ENCODE data around the gene RAB6B. TPM values are rescaled to one million over a fixed set of nuclear protein-coding genes. Genes with fewer than 3 reads are reported as not detected.

Gene RAB6B
- total RNA-seq, 1 experiment from 2014 or later: 1.4 TPM

- no peaks in the 10 kb centered on the region for H3K9me3 ChIP-seq (replicated peaks)
- no peak overlapping the region for H3K27ac ChIP-seq
- H3K27me3 ChIP-seq: no peaks in the 10 kb centered on the region
- no peaks in the 10 kb centered on the region for H3K4me1 ChIP-seq
- no peak for DNase-seq
- H3K4me3 ChIP-seq: no peak overlapping the region
- H3K36me3 ChIP-seq: peaks cover 4% of the 10 kb centered on the region; the same call in 1 of the 2 replicates
Measured at GRCh38 chr3:133828576-133829309, 66.9 kb downstream of the RAB6B start.

DNA sequence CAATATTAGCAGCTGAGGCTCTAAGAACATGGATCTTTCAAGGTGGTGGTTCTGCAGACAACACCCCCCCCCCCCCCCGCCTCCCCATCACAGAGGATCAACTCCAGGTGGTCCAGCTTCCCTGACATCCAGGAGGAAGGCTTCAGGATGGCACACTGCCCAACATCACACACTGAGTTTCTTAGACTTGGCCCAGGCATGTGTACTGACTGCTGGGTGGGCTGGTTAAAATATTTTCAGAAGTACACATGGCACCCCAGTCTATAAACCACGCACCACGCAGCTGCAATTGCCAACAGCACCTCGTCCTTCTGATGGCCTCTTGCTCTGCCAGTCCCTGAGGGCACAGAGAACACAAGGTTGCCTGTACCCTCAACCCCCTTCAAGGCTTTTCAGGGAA, 68.0 kb downstream of the RAB6B start:
- peaks cover 7% of the 10 kb centered on the region; the same call in 1 of the 2 replicates for H3K36me3 ChIP-seq
- H3K9me3 ChIP-seq (replicated peaks): no peaks in the 10 kb centered on the region
- DNase-seq: no peak
- H3K4me3 ChIP-seq: no peak overlapping the region
- H3K27me3 ChIP-seq: no peaks in the 10 kb centered on the region
- H3K4me1 ChIP-seq: no peaks in the 10 kb centered on the region
- H3K27ac ChIP-seq: no peak overlapping the region

DNA sequence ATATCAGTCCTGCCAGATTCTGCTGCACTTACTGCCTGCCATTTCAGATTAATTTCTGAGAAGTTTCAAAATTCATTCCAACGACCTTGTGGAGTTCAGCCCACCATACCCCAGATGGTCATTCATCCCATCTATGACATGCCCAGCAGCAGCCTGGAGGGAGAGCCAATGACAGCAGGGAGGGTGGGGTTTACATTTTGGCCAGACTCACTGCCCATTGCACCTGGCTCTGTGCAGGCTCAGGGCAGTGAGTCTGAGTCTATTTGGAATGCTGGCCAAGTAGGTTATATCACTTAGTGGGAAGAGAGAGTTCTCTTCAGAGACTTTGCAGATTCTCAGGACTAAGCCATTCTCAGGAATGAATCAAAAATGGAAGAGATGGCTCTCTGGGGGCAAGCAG, 68.5 kb downstream of the RAB6B start:
- Histone ChIP-seq H3K9me3 (replicated peaks) (no peaks in the 10 kb centered on the region), H3K36me3 (peaks cover 13% of the 10 kb centered on the region), H3K4me3 (no peak overlapping the region), H3K27ac (no peak overlapping the region), H3K4me1 (no peaks in the 10 kb centered on the region), H3K27me3 (no peaks in the 10 kb centered on the region)
- DNase-seq: no peak

- H3K27ac ChIP-seq: no peak overlapping the region
- no peaks in the 10 kb centered on the region for H3K4me1 ChIP-seq
- no peaks in the 10 kb centered on the region for H3K27me3 ChIP-seq
- H3K9me3 ChIP-seq (replicated peaks): no peaks in the 10 kb centered on the region
- no peak for DNase-seq
- H3K36me3 ChIP-seq: peaks cover 20% of the 10 kb centered on the region
- no peak overlapping the region for H3K4me3 ChIP-seq
Measured at GRCh38 chr3:133825969-133826727, 69.5 kb downstream of the RAB6B start.

DNA sequence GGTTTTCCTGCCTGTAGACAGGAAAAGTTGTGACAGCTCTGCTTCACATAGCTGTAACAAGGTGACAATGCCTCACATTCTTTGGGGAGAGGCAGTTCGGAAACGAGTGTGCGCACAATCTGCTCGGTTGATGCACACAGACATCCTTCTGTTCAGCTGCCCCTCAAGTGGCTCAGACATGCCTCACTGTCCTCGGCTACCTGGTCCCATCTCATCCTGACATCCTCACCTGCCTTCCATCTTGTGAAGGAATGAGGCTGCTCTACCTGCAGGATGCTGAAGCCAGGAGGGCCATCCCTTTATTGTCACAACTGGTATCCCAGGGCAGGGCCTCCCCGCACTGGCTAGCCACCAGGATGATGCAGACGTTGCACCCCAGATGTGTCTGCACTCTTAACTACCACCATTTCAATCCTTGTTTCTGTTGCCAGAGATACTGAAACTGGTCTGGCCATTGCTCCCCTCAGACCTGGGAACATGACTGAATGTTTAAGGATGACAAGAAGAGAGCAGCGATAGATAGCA, 70.7 kb downstream of the RAB6B start:
- H3K4me1 ChIP-seq: no peaks in the 10 kb centered on the region
- DNase-seq: no peak
- peaks cover 29% of the 10 kb centered on the region for H3K36me3 ChIP-seq
- H3K4me3 ChIP-seq: no peak overlapping the region
- H3K9me3 ChIP-seq (replicated peaks): no peaks in the 10 kb centered on the region
- no peaks in the 10 kb centered on the region for H3K27me3 ChIP-seq
- H3K27ac ChIP-seq: no peak overlapping the region

GRCh38 chr3:133821767-133822638, 73.7 kb downstream of the RAB6B start:
- Histone ChIP-seq H3K9me3 (replicated peaks) (no peaks in the 10 kb centered on the region), H3K4me1 (no peaks in the 10 kb centered on the region), H3K4me3 (no peak overlapping the region), H3K27ac (no peak overlapping the region), H3K36me3 (peaks cover 44% of the 10 kb centered on the region), H3K27me3 (no peaks in the 10 kb centered on the region)
- peak; percentile 66 to 68 for DNase-seq

DNA sequence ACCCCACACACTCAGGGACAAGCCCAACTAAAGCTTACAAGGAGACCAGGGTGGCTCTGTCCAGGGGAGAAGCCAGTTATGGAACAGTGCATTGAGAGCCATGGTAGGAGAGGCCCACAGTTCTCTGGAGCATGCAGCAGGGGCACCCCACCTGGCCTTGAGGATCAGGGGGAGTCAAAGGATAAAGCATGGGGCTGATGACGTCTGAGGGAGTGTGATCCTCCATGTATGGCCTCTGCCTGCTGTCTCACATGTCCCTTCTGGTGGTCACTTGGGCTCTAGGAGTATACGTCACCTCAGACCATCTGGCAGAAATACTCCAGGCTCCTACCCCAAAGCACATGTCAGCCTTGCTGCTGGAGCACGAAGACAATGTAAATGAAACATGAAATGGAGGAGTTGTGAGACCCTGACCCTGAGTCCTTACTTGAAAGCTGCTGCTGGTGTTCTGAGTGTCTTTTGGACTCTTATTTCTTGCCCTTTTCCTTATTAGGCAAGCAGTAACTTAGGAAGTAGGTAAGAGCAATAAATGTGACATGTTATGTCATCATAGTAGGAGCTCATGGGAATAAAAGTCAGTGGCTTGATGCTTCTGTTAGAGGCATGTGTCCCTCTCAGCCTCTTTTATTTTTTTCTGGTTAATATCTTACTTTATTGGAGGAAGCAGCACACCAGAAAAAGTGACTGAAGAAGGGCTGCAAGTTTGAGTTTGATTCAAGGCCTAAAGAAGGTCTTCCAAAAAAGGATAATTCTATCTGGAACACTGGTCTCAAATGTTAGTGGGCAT, 74.6 kb downstream of the RAB6B start:
- Histone ChIP-seq H3K36me3 (peaks cover 53% of the 10 kb centered on the region), H3K27ac (no peak overlapping the region), H3K4me1 (no peaks in the 10 kb centered on the region), H3K4me3 (no peak overlapping the region), H3K27me3 (no peaks in the 10 kb centered on the region), H3K9me3 (replicated peaks) (no peaks in the 10 kb centered on the region)
- DNase-seq: no peak

GRCh38 chr3:133820129-133820528, 75.6 kb downstream of the RAB6B start:
- DNase-seq: no peak
- Histone ChIP-seq H3K36me3 (peaks cover 56% of the 10 kb centered on the region), H3K27me3 (no peaks in the 10 kb centered on the region), H3K4me1 (no peaks in the 10 kb centered on the region), H3K9me3 (replicated peaks) (no peaks in the 10 kb centered on the region), H3K27ac (no peak overlapping the region), H3K4me3 (no peak overlapping the region)

DNA sequence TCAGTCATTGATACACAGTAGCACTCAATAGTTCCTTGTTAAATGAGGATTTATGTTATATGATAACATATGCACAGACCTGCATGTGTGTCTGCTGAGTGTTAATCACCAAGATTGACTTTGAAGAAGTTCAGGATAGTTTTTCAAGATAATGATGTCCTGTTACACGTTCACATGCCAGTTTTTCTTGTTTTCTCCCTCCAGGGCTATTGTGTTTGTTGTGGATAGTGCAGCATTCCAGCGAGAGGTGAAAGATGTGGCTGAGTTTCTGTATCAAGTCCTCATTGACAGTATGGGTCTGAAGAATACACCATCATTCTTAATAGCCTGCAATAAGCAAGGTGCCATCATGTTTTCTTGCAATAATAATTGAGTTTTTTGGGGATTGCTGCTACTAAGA, 80.3 kb downstream of the RAB6B start:
- no peaks in the 10 kb centered on the region for H3K9me3 ChIP-seq (replicated peaks)
- no peaks in the 10 kb centered on the region for H3K27me3 ChIP-seq
- DNase-seq: no peak
- H3K4me1 ChIP-seq: no peaks in the 10 kb centered on the region
- H3K36me3 ChIP-seq: peaks cover 58% of the 10 kb centered on the region
- no peak overlapping the region for H3K4me3 ChIP-seq
- no peak overlapping the region for H3K27ac ChIP-seq

GRCh38 chr3:133812872-133813271, 82.8 kb downstream of the RAB6B start:
- H3K36me3 ChIP-seq: peaks cover 55% of the 10 kb centered on the region
- no peaks in the 10 kb centered on the region for H3K9me3 ChIP-seq (replicated peaks)
- no peak overlapping the region for H3K27ac ChIP-seq
- no peaks in the 10 kb centered on the region for H3K4me1 ChIP-seq
- no peak for DNase-seq
- H3K4me3 ChIP-seq: no peak overlapping the region
- no peaks in the 10 kb centered on the region for H3K27me3 ChIP-seq

- Histone ChIP-seq H3K9me3 (replicated peaks) (no peaks in the 10 kb centered on the region), H3K4me1 (no peaks in the 10 kb centered on the region), H3K4me3 (peak within 1 kb of the TSS; percentile 92), H3K36me3 (peaks cover 22% of the 10 kb centered on the region), H3K27ac (peak within 1 kb of the TSS; percentile 41), H3K27me3 (no peaks in the 10 kb centered on the region)
- DNase-seq: peak; percentile 94 to 96
Measured at GRCh38 chr3:133805702-133806475, 89.8 kb downstream of the RAB6B start, which contains the start of gene SRPRB. TSS of gene SRPRB (plus strand) at chr3:133805815. CDS start at chr3:133805849, 34 bp downstream.

DNA sequence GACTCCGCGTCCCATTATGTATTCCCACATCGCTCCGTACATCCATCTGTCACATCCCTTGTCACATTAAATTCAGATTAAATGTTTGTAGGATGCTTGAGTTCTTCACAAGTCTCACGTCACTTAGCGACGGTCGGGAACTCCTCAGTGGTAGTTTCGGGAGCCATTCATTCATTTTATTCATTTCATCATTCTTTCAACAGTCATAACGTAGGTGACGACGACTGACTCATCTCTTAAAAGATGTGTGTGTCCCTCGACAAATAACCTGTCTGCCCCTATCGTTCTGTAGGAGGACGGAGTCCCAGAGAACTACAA, 90.3 kb downstream of the RAB6B start:
- peaks cover 1% of the 10 kb centered on the region for H3K4me1 ChIP-seq
- H3K9me3 ChIP-seq (replicated peaks): no peaks in the 10 kb centered on the region
- peaks cover 18% of the 10 kb centered on the region; the same call in 1 of the 2 replicates for H3K36me3 ChIP-seq
- peak overlapping the region; percentile 92 for H3K4me3 ChIP-seq
- no peak for DNase-seq
- no peaks in the 10 kb centered on the region for H3K27me3 ChIP-seq
- no peak overlapping the region for H3K27ac ChIP-seq

DNA sequence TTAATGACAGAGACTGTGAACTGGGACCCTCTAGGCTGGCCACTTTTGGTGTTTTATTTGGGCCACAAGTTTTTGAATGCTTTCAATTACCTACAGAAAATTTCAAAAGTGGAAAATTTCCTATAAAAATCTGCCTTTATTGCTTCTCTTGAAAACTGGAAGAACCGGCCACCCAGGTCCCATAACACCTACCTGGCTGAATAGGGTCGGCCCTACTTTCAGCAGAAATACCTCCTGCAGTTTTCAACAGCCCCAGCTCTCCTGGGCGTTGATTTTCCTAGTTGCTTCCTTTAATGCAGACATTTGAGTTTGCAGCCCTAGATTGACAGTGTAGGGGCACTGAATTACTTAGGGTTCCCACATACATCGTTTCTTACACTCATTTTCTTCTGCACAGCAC, 90.8 kb downstream of the RAB6B start:
- peaks cover 6% of the 10 kb centered on the region for H3K4me1 ChIP-seq
- H3K4me3 ChIP-seq: peak overlapping the region; percentile 92
- H3K36me3 ChIP-seq: peaks cover 18% of the 10 kb centered on the region; the same call in 1 of the 2 replicates
- no peak for DNase-seq
- no peaks in the 10 kb centered on the region for H3K9me3 ChIP-seq (replicated peaks)
- H3K27ac ChIP-seq: no peak overlapping the region
- no peaks in the 10 kb centered on the region for H3K27me3 ChIP-seq
